Brain microvascular endothelial cell (primary cell): ENCODE data around the gene UGT1A10.
"Not testable (repeated sequence)": the region's sequence is repeated elsewhere in the genome, so short reads cannot be mapped to it uniquely, and the experiment has no call there.

Source experiments
- DNase-seq: peaks from one replicate; pipeline ENCODE4 v3.0.0-alpha.2; 2020
- H3K27ac ChIP-seq: fragments of 250-450 bp; sonication (Bioruptor Pico); 2 replicates; pipeline ENCODE4 v1.5.1; 2020; ENCODE audit warnings: mild to moderate bottlenecking, moderate library complexity
- H3K27me3 ChIP-seq: fragments of 250-450 bp; sonication (Bioruptor Pico); replicated peaks from 2 replicates; pipeline ENCODE4 v1.5.1; 2020; ENCODE audit warnings: mild to moderate bottlenecking
- H3K36me3 ChIP-seq: fragments of 250-450 bp; sonication (Bioruptor Pico); replicated peaks from 2 replicates; pipeline ENCODE4 v1.5.1; 2020; ENCODE audit warnings: mild to moderate bottlenecking
- H3K4me3 ChIP-seq: 2 replicates; pipeline ENCODE4 v1.5.1; 2011; ENCODE audit warnings: low read depth, mild to moderate bottlenecking, control low read depth, low read length, moderate library complexity
- CTCF ChIP-seq: IDR thresholded peaks from 2 replicates; pipeline ENCODE4 v1.5.1; 2011; ENCODE audit warnings: low read depth, mild to moderate bottlenecking, moderate library complexity, low read length, control low read depth, inconsistent platforms; ENCODE audit errors: missing control alignments
- in situ Hi-C: cut with HindIII; loops from 2 replicates; pipeline ENCODE4 v1.10.0; 2017; ENCODE audit warnings: low sequenced_read_pairs, low pct_ligation_motif_present

Gene UGT1A10

GRCh38 chr2:233650981-233651380, 14.7 kb downstream of the UGT1A10 start:
- no peak for DNase-seq
- no peaks in the 10 kb centered on the region for H3K27me3 ChIP-seq
- no peak overlapping the region for H3K4me3 ChIP-seq
- H3K36me3 ChIP-seq: no peaks in the 10 kb centered on the region
- no peak overlapping the region for H3K27ac ChIP-seq
- TF ChIP-seq CTCF: no peak
- in situ Hi-C loops: no loop called here

DNA sequence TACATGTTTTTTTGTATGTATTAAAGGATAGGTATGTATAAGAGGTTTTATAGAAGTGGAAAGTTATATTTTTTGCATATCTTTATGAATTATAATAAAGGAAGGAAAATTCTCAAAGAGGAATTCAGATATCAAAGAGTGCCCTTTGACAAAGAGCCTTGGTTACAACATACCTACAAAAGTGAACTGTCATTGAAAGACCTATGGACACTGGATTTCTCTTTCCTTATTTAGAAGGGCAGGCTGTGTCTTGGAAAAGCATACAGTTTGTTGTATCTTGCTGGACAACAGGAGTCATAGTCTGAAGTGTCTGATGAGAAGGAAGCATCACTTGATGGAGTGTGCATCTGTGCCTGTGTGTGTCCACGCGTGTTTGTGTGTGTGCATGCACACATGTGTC, 15.2 kb downstream of the UGT1A10 start:
- H3K4me3 ChIP-seq: no peak overlapping the region
- no peak for DNase-seq
- H3K27ac ChIP-seq: no peak overlapping the region
- in situ Hi-C loops: no loop called here
- H3K36me3 ChIP-seq: no peaks in the 10 kb centered on the region
- TF ChIP-seq CTCF: no peak
- H3K27me3 ChIP-seq: no peaks in the 10 kb centered on the region

DNA sequence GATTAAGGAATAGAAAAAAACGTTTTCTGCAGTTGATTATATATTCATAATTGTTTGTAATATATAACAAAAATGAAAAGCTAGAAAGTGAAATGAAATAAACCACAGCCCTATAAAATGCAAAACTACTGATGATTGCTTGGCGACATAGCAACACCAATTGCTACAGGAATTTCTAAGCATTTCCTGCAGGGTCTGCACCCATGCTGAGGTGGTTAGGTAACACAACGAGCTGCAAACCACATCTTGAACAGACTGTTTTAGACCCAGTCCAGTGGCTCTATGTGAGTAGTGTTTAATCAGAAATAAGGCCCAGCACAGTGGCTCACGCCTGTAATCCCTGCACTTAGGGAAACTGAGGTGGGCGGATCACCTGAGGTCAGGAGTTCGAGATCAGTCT, 18.3 kb downstream of the UGT1A10 start:
- Histone ChIP-seq H3K36me3 (no peaks in the 10 kb centered on the region), H3K27me3 (no peaks in the 10 kb centered on the region), H3K4me3 (no peak overlapping the region), H3K27ac (no peak overlapping the region)
- no peak for DNase-seq
- in situ Hi-C loops: no loop called here
- TF ChIP-seq CTCF: no peak

- DNase-seq: no peak
- TF ChIP-seq CTCF: no peak
- H3K27ac ChIP-seq: no peak overlapping the region
- H3K4me3 ChIP-seq: no peak overlapping the region
- in situ Hi-C loops: no loop called here
- H3K27me3 ChIP-seq: no peaks in the 10 kb centered on the region
- no peaks in the 10 kb centered on the region for H3K36me3 ChIP-seq
Observed at GRCh38 chr2:233655043-233655442, 18.8 kb downstream of the UGT1A10 start.

DNA sequence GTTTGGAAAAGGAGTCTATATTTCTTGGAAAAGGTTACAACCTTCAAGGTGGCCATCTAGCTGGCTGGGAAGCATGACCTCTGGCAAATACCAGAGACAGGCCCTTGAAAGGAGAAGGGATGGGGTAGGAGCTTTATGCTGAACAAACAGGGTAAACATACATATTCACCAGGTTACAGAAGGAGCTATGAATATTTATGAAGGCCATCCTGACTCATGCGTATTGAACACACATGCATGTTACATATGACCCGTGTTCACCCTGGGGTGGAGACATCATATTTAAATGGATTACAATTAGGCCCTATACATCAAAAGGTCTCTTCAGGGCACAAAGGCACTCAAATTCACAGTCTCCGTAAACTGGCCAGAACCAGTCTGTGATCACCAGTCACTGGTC, 19.7 kb downstream of the UGT1A10 start:
- H3K27me3 ChIP-seq, H3K27ac ChIP-seq, DNase-seq, H3K4me3 ChIP-seq, in situ Hi-C loops, H3K36me3 ChIP-seq: not testable (repeated sequence)

DNA sequence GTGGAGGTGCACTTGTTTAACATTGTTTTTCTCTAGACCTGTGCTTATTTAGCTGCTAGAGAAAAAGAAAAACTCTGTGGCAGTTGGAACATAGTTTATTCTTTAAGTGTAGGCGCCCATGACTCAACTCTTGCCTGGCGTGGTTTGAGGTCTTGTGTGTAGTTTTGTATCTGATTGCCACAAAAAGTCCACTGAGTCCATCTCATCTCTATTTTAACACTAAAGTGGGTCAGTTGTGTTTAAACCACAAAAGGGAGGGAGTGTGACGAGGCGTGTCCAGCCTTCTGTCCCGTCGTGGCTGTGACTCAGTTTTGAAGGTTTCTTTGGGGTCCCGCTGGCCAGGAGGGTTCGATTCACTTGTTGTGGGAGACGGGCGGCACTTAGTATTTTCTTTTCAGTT, 20.2 kb downstream of the UGT1A10 start:
- in situ Hi-C loops: no loop called here
- no peak for TF ChIP-seq CTCF
- no peak for DNase-seq

More for the DNA sequence above, 20.2 kb downstream of the UGT1A10 start:
- H3K27ac ChIP-seq: no peak overlapping the region
- no peaks in the 10 kb centered on the region for H3K27me3 ChIP-seq
- no peak overlapping the region for H3K4me3 ChIP-seq
- no peaks in the 10 kb centered on the region for H3K36me3 ChIP-seq
